Medulla oblongata (tissue), 1 donor: Measurements from ENCODE around the gene RHOBTB3.
A peak's percentile ranks its signal among the peaks of the same experiment; 100 is the strongest.
"Not testable (repeated sequence)": the region's sequence is repeated elsewhere in the genome, so short reads cannot be mapped to it uniquely, and the experiment has no call there.

ENCODE experiments used
- DNase-seq: peaks from one replicate; pipeline ENCODE4 v3.0.0-alpha.2; 2015; ENCODE audit errors: extremely low spot score

RHOBTB3 gene

DNA sequence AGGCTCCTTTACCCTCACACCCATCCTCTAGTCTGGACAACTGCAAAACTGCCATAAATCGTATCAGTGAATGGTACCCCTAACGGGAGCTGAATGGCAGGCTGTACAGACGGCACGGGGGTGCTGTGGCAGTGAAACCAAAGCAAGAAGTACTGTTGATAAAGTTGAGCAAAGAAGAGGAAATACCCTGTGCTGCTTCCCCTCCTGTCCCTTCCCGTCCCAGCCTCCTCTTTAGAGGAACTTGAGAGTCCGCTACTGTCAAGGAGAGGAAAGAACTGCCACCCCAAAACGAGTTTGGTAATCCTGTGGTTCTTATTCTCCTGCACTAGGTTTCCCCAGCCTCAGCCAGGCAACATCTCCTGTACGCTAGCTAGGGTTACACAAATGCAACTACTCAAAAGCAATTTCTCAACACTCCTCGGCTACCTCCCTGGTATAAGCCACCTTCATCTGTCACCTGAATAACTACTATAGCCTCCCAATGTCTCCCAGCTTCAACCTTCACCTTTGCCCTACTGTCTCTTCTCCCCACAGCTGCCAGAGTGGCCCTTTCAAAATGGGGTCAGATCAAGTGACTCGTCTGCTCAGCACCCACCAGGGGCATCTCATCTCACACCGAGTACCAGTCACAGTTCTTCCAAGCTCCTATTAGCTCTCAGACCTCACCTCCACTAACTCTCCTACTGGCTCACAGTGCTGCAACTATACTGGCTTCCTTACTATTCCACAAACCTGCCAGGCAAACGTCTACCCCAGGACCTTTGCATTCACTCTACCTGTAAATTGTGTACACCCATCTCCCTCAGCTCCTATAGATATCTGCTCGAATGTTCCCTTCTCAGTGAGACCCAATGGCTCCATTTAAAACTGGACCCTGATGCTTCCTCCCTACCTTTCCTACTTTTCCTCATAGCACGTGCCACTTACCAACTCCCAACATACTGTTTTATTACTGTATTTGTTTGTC is 87.3 kb downstream of the RHOBTB3 start:
- DNase-seq: peak; percentile 83

DNA sequence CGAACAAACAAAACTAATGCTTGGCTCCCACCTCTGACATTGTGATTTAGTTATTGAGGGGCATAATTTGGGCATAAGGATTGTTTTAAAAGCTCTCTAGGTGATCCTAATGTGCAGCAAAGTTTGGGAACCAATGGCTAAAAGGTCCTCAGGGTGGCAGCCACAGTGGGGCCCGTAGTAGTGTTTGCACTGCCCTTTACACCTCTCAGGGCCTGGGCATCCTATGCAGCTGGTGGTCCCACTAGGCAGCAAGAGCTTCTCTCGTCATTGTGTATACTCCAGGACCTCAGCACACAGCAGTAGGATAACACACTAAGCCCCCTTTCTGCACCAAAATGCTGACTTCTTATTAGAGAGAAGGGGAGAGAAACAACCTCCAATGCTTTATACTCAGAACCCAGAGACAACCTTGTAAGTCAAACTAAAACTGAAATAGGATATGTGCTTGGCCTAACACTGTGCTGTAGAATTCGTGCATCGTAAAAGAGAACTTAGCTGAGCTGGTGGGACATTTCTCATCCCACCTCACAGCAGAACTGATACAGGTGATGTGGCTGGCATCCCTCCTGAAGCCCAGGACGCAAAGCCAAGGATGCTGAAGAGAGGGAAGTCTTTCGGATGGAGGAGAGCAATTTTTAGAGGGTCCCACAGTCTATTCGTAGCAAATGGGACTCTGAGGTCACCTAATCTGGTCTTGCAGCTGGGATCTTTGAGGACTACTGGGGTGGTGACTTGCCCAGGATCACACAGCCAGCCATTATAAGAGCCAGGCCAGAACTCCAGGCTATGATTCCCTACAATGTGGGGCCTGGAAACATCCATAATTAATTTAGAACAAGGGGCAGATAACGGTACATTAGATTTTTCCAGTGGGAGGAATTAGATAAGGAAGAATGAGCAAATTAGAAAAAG is 90.2 kb downstream of the RHOBTB3 start:
- DNase-seq: no peak

DNA sequence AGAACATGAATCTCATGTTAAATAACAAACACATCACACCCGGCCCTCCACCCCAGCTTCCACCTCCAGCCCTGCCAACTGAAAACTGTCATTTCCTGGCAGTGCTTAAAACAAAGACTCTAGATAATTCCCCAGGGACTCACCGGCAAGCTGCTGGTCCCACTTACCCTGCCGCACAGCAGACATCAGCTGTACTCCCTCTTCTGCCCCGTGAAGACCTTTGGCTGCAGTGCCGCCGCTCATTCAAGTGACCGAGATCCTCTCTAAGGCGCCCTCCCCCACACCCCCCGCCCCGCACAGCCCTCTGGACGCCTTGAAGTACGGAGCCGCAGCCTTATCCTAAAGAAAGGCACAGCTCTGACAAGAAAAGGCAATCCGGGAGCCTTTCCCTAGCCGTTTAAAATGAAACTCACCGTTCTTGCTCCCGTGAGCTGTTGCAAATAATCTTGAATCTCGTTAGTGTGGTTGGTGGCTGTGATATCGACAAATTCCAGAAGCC is 91.0 kb downstream of the RHOBTB3 start:
- peak; percentile 58 for DNase-seq

GRCh38 chr5:95822542-95823181 is 91.5 kb downstream of the RHOBTB3 start, which contains the start of gene GLRX:
TSS of gene GLRX (minus strand) at chr5:95822726. CDS start at chr5:95822662, 64 bp downstream.
- DNase-seq: peak; percentile 86

DNA sequence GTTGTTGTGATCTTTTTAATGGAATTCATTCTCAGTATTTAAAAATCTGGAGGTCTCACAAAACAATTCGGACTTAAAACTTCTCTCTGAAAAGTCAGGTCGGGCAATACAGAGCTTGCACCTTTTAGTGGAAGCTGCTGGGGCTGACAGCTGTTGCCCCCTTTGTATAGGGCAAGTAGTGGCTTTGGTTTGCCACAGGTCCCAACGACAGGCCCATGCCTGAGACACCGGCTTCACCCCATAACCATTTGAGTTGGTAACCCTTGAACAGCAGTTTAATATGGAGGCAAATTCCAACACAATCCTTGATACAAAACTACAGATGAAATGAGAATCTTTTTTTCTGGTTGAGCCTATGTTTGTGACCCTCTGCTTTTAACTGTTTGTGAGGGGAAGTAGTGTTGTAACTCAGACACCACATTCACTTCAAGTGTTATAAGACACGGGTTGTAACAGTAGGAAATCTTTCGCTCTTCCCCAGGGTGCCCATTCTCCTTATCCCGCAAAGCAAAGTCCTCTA is 92.1 kb downstream of the RHOBTB3 start:
- no peak for DNase-seq

- peak; percentile 60 for DNase-seq
Observed at GRCh38 chr5:95823738-95824609, 92.8 kb downstream of the RHOBTB3 start.

- DNase-seq: no peak
Observed at GRCh38 chr5:95824747-95825146, 93.6 kb downstream of the RHOBTB3 start.

GRCh38 chr5:95825495-95825894 is 94.4 kb downstream of the RHOBTB3 start:
- DNase-seq: no peak

- no peak for DNase-seq
Observed at GRCh38 chr5:95826949-95827891, 96.1 kb downstream of the RHOBTB3 start.

GRCh38 chr5:95827892-95828246 is 96.7 kb downstream of the RHOBTB3 start:
- no peak for DNase-seq

DNA sequence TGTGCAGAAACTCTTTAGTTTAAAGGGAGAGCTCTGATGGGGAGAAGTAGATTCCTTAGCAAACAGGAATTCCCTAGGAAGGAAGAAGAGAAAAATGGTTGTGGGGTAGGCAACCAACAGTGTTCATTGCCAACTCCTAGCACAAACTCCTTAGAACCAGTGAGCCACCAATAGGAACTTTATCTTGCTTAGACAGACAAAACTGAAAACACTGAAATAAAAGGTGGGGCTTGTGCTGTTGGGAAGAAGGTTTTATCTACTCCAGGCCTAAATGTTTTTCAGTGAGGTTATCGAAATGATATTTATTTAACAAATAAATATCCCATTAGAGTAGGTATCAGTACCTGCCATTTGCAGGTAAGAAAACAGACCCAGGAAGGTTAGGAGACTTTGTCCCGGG is 99.1 kb downstream of the RHOBTB3 start:
- no peak for DNase-seq

DNA sequence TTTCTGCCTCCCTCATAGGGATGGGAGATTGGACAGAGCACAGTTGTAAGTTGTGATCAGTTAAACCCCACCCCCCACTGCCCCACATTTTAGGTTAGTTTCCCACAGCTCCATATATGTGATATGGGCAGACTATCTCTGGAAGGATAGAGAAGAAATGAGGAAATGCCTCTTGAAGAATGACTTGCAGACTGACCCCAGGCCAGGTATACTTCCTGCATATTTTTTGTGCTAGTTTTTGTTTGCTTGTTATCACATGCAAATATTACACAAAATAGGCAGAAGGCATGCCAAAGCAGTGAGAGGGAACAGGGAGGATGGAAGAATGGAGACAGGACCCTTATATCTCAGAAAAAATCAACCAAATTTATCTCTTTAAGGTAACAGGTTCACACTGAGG is 101.5 kb downstream of the RHOBTB3 start:
- DNase-seq: no peak

DNA sequence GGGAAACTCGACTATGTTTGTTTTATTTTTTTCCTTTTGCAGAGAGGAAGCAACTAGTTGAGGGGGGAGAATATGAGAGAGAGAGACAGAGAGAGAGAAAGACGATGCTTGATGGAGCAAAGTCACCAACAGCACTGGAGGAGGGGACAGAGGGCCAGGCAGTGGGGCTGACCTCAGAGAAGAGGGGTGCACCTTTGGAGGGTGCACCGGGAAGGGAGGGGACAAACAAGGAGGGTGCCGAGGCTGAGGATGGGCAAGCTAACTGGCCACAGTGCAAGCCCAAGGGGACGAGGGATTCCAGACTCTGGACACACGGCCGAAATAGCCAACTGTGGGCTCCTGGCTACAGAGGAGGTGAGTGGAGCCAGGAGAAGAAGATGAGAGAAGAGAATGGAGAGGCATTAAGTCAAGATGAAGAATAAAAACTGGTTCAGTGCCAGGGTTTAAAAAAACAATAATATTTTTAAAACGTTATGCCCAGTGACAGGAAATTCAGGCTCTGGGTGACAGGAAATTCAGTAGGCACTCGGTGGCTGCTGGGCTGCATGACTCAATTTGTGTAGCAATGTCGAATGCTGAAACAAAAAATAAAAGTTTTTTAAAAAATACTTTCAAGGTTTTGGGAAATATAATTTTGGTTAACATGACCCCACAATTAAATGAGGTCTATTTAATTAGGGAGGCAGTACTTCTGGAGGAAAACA is 104.7 kb downstream of the RHOBTB3 start:
- DNase-seq: no peak

DNA sequence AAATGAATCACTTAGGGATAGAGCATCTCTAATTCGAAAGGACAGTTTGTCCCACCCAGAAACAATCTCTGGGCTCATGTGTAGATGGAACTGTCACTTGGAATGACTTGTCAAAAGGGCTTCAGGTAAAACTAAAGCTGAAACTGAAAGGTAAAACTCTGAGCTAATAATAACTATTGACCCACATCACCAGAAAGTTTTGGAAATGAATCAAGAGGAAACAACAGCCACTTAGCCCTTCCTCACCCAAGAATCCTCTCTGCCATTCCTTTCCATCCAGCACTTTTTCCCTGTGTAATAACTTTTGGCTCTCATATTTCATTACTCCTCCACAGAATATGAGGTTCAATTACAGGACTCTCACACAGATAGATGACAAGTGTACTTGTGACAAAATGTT is 105.4 kb downstream of the RHOBTB3 start:
- DNase-seq: no peak

- DNase-seq: not testable (repeated sequence)
Observed at GRCh38 chr5:95836971-95837370, 105.8 kb downstream of the RHOBTB3 start.

GRCh38 chr5:95837492-95837891 is 106.4 kb downstream of the RHOBTB3 start:
- DNase-seq: no peak

GRCh38 chr5:95838001-95838520 is 106.9 kb downstream of the RHOBTB3 start:
- peak; percentile 61 for DNase-seq

- no peak for DNase-seq
Observed at GRCh38 chr5:95838556-95838955, 107.4 kb downstream of the RHOBTB3 start.
